HG03378 (cell line): ENCODE results near the gene RAC3.

ENCODE experiments used
- ATAC-seq: cut with Tn5 transposase; IDR thresholded peaks from one replicate; pipeline ENCODE4 v1.9.1; 2021; ENCODE audit warnings: mild to moderate bottlenecking, moderate library complexity; ENCODE audit not compliant: unreplicated experiment

RAC3 gene

DNA sequence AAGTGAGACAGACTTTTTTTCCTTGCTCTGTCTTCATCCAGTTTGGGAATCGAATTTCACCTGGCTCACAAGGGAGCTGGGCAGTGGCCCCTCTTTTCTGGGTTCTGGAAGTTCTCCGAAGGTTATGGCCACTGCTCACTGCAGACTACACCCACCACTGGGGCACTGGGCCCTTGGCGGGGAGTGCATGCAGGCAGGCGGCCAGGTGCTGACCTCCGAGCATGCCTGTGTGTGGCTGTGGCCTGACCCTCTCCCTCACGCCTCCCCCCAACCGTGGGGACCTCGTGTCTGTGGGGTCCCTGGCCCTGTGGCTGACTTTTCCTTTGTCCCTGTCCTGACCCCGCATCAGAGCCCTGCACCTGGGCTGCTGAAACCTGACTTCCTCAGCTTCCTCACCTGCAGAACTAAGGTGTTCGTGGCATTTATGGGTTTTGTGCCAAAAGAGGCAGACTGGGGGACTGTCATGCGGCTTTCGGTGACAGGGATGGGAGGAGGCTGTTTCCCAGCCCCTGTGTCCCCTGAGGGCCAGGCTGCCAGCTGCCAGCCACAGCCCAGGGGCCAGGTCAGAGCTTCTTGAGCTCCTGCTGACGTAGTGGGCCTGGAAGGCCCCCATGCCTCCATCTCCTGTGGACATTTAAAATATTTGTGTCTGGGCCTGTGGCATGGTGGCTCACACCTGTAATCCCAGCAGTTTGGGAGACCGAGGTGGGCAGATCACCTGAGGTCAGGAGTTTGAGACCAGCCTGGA, 32.6 kb upstream of the RAC3 start:
- ATAC-seq = no peak

DNA sequence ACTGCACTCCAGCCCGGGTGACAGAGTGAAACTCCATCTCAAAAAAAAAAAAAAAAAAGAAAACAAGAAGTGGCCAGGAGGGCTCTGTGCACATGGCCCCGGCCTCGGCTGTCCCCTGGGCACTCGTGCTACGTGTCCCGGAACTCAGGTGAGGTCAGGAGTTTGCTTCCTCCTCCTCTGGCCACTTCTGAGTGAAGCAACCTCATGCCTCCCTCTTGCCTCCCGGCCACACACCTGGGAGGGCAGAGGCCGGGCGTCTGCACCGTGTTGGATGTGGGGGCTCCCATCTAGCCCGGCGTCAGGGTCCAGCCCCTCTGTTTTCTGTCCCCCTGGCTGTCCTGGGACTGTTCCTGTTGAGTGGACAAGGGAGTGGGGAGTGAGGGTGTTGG, 31.9 kb upstream of the RAC3 start:
- ATAC-seq = no peak

DNA sequence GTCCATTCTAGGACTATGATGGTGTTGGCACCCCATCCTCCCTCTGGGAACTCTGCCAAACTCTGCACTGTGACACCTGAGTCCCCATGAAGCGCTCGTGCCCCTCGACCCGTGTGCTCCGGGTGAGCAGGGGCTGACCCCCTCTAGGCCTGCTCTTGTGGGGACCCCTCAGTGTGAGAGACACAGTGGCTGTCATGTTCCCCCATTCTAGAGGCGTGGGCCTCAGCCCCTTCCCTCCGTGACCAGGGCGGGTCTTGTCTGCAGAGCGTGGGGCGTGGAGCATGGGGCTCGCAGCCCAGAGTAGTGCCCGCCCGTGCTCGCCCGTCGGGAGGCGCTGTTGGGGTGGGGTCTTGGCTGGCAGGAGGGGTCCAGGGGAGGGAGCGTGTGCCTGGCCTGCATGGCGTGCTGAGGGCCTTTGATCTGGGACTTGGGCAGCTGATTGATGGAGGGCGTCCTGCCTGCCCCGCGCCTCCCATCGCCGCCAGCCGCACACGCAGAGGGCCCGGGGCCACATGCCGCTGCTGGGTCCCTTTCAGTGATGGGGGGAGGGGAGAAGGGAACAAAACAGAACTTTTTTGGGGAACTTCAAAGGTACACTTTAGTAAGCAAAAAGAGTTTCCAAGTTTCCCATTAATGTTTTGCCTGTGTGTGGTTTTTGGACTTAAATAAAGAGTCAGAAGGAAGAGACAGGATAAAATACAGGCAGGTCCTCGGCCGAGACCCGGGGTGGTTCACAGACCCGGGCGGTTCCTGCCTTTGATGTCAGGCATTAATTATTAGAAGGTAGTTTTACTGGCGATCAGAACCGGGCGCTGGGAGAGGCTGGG, 31.3 kb upstream of the RAC3 start:
- ATAC-seq = no peak

DNA sequence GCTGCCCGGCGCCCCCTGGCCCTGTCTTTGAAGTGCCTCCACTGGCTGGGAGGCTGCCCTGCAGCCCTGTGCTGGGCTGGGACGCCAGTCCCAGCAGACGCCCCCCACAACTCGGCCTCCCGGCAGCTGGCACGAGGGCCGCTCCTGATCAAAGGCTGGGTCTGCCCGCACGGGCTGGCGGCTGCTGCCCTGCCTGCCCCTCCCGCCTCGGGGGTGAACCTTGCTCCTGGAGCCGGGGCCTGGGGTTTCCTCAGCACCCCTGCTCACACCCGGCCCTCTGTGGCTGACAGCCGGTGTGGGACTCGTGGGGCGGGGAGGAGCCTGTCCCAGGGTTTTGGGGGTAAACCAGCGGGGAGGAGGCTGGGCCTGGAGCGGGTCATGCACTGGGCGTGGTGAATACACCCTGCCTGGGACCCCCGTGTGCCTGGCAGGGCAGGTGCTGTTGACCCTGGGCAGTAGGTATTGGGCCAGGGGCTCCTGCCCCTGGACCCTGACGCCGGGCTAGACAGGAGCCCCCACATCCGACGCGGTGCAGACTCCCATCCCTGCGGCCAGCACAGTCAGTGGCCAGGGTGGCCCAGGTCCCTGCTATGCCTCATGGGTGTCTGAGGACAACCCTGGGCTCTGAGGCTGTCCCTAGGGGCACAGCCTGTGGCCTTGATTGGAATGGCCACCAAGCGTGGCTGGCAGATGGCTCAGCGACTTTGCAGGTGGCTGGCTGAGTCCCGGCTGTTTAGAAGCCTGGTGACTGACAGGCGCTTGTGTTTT, 30.5 kb upstream of the RAC3 start:
- no peak for ATAC-seq

DNA sequence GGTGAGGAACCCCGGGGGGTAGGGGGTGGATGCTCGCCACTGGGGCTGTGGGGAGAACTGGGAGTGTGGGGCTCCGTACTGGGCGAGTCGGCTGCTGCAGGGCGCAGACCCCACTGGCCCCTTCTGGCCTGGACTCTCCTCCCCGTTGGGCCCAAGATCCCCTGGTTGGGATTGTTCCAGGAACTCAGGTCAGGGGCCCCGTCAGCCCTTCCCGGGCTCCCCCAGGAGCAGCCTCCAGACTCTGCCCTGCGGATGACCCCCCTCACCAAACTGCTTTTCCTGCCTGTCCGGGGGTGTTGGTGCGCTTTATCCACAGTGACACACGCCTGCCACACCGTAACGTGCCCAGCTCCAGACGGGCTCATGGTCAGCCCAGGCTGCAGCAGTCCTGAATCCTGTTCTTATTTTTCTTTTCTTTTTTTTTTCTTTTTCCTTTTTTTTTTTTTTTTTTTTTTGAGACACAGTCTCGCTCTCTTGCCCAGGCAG, 29.9 kb upstream of the RAC3 start:
- no peak for ATAC-seq

DNA sequence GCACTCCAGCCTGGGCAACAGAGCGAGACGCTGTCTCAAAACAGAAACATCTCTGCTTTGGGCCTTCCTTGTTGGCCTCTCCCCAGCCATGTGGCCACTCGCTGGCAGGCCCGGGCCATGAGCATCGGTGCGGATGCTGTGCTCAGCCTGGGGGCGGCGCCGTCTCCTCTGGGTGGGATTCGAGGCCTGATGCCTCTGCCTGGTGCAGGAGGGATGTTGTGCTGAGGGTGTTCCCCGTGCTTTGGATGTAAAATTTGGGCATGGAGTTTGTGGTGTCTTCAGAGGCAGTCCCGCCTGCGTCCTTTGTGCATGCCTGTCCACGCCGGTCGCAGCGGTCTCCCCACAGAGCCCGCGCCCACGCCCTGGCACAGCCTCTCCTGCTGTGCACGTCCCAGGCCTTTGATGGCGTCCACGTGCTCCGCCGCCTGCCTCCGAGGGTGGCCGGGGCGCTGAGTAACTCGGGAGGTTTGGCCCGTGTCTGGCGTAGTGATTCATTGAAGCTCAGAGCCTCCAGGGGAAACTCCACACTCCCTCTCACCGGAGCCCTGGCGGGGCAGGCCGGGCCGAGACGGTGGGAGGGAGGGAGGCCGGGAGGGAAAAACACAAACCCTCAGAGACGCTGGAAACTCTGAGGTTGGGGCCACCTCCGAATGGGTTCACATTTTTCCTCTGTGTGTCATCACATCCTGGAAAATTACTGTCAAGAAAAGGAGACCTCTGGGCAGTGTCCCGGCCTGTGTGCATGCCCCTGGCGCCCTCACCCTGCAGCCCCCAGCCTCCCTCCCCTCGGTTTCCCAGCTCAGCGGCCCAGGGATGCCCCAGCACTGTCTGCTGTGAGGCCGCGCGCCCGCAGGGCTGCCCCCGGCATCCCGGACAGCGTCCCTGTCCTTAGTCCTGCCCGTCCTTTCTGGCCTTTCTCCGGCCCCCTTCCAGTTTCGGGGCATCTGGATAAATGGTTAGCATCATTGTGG, 27.8 kb upstream of the RAC3 start:
- no peak for ATAC-seq

DNA sequence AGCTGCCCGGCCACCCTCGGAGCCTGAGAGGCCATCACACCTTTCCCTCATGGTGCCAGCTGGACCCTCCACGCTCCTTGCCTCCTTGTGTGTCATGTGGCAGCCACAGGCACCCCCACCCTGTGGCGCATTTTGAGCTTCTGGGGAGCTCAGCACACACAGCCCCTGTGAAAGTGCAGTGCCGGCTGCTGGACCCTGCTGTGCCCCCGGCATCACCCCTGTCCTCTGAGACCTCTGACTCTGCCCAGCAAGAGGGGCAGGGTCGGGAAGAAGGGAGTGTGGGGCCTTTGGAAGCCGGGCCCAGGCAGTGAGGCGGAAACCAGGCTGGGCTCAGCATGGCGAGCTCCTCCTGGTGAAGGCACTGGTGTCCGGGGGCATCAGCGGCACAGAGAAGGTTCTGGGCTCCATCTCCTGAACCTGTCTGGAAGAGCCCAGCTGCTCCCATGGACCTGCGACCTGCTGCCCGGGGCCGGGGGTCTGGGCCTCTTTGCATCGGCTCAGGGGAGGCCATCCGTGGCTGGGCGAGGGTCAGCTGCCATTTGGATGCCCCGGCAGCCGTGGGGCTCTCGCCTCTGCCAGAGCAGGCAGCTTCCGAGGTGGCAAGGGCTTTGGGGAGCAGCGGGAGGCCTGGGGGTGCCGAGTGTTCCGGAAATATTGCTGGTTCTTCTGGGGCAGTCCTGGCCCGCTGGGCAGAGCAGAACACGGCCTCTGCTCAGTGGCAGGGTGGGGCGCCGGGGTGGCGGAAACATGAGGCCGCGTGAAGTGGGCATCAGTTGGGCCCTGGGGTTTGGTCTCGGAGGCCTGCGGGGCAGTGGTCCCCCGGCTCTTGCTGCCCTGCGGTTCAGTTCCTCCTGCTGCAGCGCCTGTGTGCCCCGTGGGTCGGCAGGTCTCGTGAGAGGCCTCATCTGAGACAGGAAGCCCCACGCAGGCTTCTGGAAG, 26.7 kb upstream of the RAC3 start:
- no peak for ATAC-seq

DNA sequence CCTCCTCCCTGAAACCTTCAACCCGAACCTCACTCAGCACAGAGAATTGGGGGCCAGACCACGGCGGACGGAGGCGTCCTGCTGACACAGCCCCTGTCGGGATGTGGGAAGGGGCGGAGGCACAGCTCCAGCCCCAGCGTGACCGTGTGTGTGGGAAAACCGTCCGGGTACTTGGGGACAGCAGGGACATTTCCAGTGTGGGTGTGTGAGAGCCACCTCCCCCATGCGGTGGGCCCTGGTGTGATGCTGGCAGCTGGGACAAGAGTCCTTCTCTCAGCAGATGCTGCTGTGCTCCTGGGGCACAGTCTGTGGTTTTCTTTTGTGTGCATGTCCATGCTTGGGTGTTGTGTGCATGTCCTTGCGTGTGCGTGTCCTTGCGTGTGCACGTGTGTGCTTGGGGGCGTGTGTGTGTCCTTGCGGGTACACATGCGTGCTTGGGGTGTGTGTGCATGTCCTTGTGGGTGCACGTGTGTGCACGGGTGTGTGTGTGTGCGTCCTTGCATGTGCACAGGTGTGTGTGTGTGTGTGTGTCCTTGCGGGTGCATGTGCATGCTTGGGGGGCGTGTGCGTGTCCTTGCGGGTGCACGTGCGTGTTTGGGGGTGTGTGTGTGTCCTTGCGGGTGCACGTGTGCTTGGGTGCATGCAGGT, 25.7 kb upstream of the RAC3 start:
- no peak for ATAC-seq

DNA sequence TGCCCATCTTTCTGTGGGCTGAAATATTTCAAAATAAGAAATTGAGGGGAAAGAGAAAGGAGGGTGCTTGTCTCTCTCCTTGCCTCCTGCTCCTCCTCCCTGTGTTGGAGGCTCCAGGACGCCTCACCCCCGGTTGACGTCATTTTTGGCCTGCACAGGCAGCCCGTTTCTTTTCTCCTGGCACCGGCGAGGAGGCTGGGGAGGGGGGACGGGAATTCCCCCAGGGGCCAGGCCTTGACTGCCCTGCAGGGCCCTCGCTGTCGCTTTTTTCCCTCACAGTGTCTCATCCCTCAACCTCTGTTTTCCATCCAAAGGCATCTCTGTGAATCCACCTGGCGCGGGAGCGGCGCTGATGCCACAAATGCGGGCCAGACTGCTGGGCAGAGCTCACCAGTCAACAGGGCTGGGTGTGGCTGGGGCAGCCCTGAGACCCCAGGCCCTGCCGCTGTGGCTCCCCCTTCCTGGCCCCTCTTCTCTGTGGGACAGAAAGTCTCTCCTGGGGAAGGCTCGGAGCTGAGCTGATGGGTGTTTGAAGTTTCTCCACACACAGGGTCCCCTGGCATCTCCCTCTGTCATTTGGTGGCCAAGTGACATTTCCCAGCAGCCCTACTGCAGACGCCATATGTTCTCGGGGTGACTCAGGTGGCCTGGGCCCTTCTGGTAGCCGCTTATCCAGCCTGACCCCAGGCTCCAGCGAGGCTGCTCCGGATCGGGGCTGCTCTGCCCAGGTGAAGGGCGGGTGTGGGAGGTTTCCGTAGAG, 24.8 kb upstream of the RAC3 start:
- ATAC-seq = no peak

DNA sequence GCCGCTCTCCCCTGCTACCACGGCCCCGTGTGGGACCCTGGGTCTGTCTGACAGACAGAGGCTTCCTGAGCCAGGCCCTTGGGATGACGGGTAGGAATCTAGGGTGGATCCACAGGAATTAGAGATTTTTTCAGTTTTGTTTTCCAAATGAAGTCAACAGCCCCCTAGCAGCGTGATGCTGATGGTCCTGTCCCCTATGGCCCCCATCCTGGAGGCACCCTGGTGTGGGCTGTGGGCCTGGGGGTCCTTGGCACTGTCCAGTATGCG, 24.3 kb upstream of the RAC3 start:
- ATAC-seq = no peak

DNA sequence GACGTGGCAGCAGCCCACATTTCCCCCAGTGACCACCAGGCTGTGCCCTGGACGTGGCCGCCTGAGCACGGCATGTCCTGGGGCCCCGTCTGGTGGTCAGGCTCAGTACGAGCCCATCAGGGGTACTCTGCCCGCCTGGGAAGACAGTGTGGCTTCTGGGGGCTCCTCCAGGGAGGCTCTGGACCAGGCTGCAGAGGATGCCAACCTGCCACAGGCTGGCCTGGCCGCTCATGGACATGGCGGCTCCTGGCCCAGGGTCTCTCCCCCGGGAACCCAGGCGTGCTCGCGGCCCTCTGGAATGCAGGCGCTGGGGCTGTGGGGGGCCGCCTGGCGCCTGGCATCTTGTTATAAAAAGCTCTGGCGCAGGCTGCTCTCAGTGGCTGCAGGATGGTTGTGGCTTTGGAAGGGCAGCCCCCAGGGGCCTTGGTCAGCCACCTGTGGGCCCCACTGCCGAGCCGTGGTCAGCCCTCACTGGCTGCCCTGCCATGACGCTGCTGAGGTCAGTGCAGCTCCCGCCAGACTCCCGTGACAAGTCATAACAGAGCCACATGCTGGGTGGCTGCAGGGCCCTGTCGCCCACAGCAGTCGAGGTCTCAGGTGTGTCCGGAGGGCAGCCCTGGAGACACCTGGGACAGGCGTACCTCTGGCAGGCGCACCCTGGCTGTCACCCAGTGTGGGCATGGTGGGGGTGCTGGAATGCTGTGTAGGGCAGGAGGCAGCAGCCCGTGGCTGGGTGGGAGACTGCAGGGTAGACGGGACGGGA, 23.8 kb upstream of the RAC3 start:
- ATAC-seq = no peak

DNA sequence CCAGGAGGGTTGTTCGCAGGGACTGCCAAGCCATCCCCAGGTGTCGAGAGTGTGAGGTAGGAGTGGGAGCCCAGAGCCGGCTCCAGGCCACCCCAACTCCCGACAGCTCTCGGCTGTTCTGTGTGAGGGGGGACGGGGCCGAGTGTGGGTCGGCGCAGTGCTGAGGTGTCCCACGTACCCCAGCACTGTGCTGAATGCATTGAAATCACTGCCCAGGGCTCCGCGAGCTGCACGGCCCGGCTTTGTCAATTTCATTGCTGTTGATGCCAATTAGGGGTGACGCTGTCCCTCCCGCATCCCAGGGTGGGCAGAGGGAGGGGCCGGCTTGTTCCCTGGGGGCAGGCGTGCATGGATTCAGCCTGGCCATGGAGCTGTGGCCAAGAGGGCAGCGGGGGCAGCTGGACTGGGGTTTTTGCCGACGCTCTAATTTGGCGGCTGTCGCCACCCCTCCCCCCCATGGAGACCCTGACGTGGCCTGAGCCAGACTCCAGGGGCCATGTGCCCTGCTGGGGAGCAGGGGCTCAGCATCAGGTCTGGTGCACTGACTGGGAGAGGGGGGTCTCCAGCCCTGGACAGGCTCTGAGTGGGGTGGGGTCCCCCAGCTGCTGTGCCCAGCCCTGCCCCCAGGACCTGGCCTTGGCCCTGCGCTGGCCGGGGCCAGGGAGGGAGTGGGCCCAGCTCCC, 23.1 kb upstream of the RAC3 start:
- ATAC-seq = no peak

DNA sequence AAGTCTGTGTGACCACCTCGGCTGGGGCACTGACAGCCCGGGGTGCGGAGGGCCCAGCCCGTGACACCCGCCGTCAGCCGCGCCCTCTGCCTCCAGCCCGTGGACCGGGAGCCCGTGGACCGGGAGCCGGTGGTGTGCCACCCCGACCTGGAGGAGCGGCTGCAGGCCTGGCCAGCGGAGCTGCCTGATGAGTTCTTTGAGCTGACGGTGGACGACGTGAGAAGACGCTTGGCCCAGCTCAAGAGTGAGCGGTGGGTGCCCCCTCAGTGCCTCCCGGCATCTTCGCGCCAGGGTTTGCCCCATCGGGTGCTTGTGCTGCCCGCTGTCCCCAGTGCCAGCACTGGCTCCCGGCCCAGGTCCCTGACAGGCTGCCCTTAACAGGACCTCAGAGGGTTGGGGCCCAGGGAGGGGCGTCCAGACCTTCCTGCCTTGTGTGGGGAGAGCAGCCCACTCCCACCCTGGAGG, 22.5 kb upstream of the RAC3 start:
- no peak for ATAC-seq

DNA sequence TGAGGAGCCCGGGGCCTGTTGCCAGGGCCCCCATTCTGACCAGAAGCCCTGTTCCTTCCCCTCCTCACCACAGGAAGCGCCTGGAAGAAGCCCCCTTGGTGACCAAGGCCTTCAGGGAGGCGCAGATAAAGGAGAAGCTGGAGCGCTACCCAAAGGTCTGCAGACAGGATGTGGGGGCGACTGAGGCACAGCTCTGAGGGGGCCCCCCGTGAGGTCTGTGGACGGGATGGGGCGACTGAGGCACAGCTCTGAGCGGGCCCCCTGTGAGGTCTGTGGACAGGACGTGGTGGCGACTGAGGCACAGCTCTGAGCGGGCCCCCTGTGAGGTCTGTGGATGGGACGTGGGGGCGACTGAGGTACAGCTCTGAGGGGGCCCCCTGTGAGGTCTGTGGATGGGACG, 22.1 kb upstream of the RAC3 start:
- ATAC-seq = no peak

DNA sequence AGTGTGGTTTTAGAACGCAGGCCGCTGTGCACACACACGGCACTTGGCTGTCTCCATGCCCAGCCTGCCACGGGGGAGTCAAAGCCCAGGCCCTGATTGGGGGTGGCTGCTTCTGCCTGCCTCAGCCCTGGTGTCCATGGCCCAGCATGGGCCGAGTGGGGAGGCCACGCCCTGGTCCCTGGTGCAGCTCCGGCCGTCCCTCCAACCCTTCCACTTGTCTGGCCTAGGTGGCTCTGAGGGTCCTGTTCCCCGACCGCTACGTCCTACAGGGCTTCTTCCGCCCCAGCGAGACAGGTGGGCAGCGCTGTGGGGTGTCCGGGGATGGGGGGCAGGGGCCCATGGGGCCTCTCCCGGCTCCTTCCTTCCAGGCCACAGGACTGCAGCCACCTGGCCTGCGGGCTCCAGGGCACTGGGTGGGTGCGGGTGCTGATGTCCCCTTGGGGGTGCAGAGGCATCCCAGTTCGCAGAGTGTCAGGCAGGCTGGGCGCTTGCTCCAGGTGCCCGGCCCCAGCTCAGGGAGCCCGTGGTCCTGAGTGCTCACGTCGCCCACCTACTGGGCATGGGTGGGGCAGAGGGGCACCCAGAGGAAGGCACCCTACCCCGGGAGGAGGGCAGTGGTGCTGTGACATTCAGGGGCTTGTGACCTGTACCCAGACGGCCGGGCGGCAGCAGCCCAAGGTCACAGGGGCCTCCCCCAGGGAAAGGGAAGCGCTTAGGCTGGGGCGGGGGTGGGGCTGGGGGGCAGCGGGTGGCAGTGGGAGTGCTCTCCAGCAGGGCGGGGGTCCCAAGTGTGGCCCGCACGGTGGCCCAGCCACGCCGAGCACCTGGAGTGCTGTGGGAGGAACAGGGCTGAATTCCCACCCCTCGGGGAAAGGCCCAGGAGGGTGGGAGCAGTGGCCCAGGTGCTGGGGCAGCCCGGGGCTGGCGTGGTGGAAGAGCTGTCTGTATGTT, 20.6 kb upstream of the RAC3 start:
- ATAC-seq = no peak
